K562 (cell line): ENCODE results near the gene SRRM5. TPM values are rescaled to one million over a fixed set of nuclear protein-coding genes. Genes with fewer than 3 reads are reported as not detected.
A peak's percentile ranks its signal among the peaks of the same experiment; 100 is the strongest.

Source experiments
- ATAC-seq: fragments of 200-7000 bp; cut with Tn5 transposase; 3 replicates; pipeline ENCODE4 v1.9.1; 2020; ENCODE audit warnings: moderate library complexity
- BruUV-seq: library from RNA; stranded (reverse); fragments of 400-500 nt; replicated peaks from 2 replicates; lab custom pipeline; 2021; lab: Mats Ljungman, UMichigan
- CTCF ChIA-PET: fragments of 300-600 bp; formaldehyde crosslinking; extraction: SDS; loops from one replicate; lab custom pipeline; 2021; ENCODE audit warnings: low intra/inter-chr PET ratio; lab: Yijun Ruan, JAX
- POLR2A ChIA-PET: fragments of 300-600, 350-650 bp; sonication (Branson Sonifier 250); formaldehyde crosslinking; extraction: SDS; loops from one replicate; lab custom pipeline; 2021; ENCODE audit warnings: antibody characterized with exemption, inconsistent platforms; lab: Yijun Ruan, JAX
- DNase-seq, 4 experiments: peaks; one replicate each; pipeline versions ENCODE4 v3.0.0 to v3.0.0-alpha.2; 2011 to 2018; ENCODE audit warnings: low spot score in 3 of 4, mixed read lengths in 3 of 4; ENCODE audit errors: extremely low read depth in 1 of 4
- FAIRE-seq: peaks from 2 replicates; lab custom pipeline; 2011; peaks lifted over from hg19 to GRCh38; lab: Jason Lieb, UNC
- H2AFZ ChIP-seq: 2 replicates; pipeline ENCODE4 v1.6.0; 2011; ENCODE audit warnings: low read depth, low read length, control low read depth, inconsistent platforms
- H3K27ac ChIP-seq: fragments of 200-600 bp; 3 replicates; pipeline ENCODE4 v1.8.0; 2011; ENCODE audit warnings: low read depth, mild to moderate bottlenecking, control low read depth, inconsistent platforms, low read length, moderate library complexity, mixed read lengths; ENCODE audit errors: extremely low read depth
- H3K27me3 ChIP-seq, 2 experiments: fragments of 300-600 bp in 1 of 2; 2 replicates in 1 of 2; 3 replicates in 1 of 2; pipeline versions ENCODE4 v1.6.0 to v1.8.0; 2011; ENCODE audit warnings: inconsistent platforms in 2 of 2, low read length in 2 of 2, mild to moderate bottlenecking in 1 of 2, mixed read lengths in 1 of 2, moderate library complexity in 1 of 2; ENCODE audit not compliant: control insufficient read depth in 2 of 2, insufficient read depth in 2 of 2
- H3K36me3 ChIP-seq: fragments of 300-600 bp; 3 replicates; pipeline ENCODE4 v1.8.0; 2011; ENCODE audit warnings: mild to moderate bottlenecking, low read length, inconsistent platforms; ENCODE audit not compliant: control insufficient read depth, insufficient read depth
- H3K4me1 ChIP-seq, 2 experiments: fragments of 200-600 bp in 1 of 2; replicated peaks in 1 of 2; 2 replicates in 1 of 2; 3 replicates in 1 of 2; pipeline versions ENCODE4 v1.5.1 to v1.8.0; 2011; ENCODE audit warnings: inconsistent platforms in 2 of 2, low read length in 2 of 2, mild to moderate bottlenecking in 1 of 2, mixed read lengths in 1 of 2, moderate library complexity in 1 of 2; ENCODE audit not compliant: control insufficient read depth in 2 of 2, insufficient read depth in 2 of 2
- H3K4me2 ChIP-seq: 2 replicates; pipeline ENCODE4 v1.6.1; 2011; ENCODE audit warnings: low read length, control low read depth, inconsistent platforms, mixed read lengths; ENCODE audit not compliant: insufficient read depth
- H3K4me3 ChIP-seq: fragments of 200-600 bp; sonication (generic), shearing (Covaris generic); 2 replicates; pipeline ENCODE4 v1.5.1; 2016; ENCODE audit warnings: control low read depth, inconsistent platforms
- H3K79me2 ChIP-seq: fragments of 200-600 bp; 3 replicates; pipeline ENCODE4 v1.8.0; 2011; ENCODE audit warnings: low read length, inconsistent platforms; ENCODE audit not compliant: control insufficient read depth, insufficient read depth
- H3K9ac ChIP-seq, 2 experiments: 2 replicates each; pipeline versions ENCODE4 v1.6.0 to v1.6.1; 2011; ENCODE audit warnings: low read depth in 2 of 2, low read length in 2 of 2, control low read depth in 1 of 2, inconsistent platforms in 1 of 2, mild to moderate bottlenecking in 1 of 2, mixed read lengths in 1 of 2; ENCODE audit not compliant: insufficient read depth in 1 of 2
- H3K9me1 ChIP-seq: one replicate; pipeline ENCODE4 v1.6.0; 2011; ENCODE audit warnings: inconsistent platforms, mild to moderate bottlenecking, low read length, moderate library complexity; ENCODE audit not compliant: control insufficient read depth, insufficient read depth
- H3K9me3 ChIP-seq: replicated peaks from 2 replicates; pipeline ENCODE4 v1.5.1; 2011; ENCODE audit warnings: low read depth, low read length, inconsistent platforms; ENCODE audit not compliant: control insufficient read depth, insufficient read depth
- H4K20me1 ChIP-seq: replicated peaks from 2 replicates; pipeline ENCODE4 v1.6.1; 2011; ENCODE audit warnings: low read length, inconsistent platforms, mixed read lengths; ENCODE audit not compliant: control insufficient read depth, insufficient read depth
- AFF1 ChIP-seq, 2 experiments: fragments of 450-650 bp; IDR thresholded peaks; 2 replicates each; pipeline ENCODE4 v1.6.1; 2018; ENCODE audit warnings: mild to moderate bottlenecking in 2 of 2, low read depth in 1 of 2; ENCODE audit not compliant: partially characterized antibody in 2 of 2
- CTBP1 ChIP-seq: fragments of 450-650 bp; IDR thresholded peaks from 2 replicates; pipeline ENCODE4 v1.6.1; 2016; ENCODE audit warnings: borderline replicate concordance
- HCFC1 ChIP-seq: IDR thresholded peaks from 2 replicates; pipeline ENCODE4 v1.6.1; 2012; ENCODE audit warnings: low read depth, low read length, improper control_type of control experiment
- OTX1 ChIP-seq: fragments of 450-650 bp; formaldehyde crosslinking; IDR thresholded peaks from 2 replicates; pipeline ENCODE4 v1.4.0; 2022; ENCODE audit warnings: mild to moderate bottlenecking
- PHF20 ChIP-seq: fragments of 450-650 bp; IDR thresholded peaks from 2 replicates; pipeline ENCODE4 v1.6.1; 2018; ENCODE audit not compliant: partially characterized antibody
- ZNF143 ChIP-seq: sonication (generic); formaldehyde crosslinking; IDR thresholded peaks from 2 replicates; pipeline ENCODE4 v1.9.0; 2022; ENCODE audit warnings: mild to moderate bottlenecking, missing genetic modification reagents
- WGBS: fragments of 100-300 bp; shearing (Covaris generic); methylation state at CpG from one replicate; pipeline ENCODE4 v1.1.6; 2016; ENCODE audit warnings: low coverage, mixed read lengths; ENCODE audit not compliant: insufficient coverage; ENCODE audit errors: missing lambda C conversion rate; 5-methylcytosine and 5-hydroxymethylcytosine counted together
- in situ Hi-C: fragments of 300-500 bp; cut with MboI; formaldehyde crosslinking; loops from 4 replicates; pipeline ENCODE4 v1.15.0; 2018; ENCODE audit warnings: inconsistent platforms, mixed read lengths
- intact Hi-C: fragments of 100-400 bp; cut with micrococcal nuclease; formaldehyde crosslinking; loops from 2 replicates; pipeline ENCODE4 v1.14.2; 2022
- polyA plus RNA-seq, 8 experiments: library from polyadenylated mRNA; depleted of rRNA in 4 of 8; stranded (reverse) in 5 of 8; unstranded in 3 of 8; fragments of >200 nt; fragmentation: Nextera tagmentation in 2 of 8; fragmentation: Illumina TruSeq in 1 of 8; extraction: Ambion mirVana in 2 of 8; extraction: Trizol in 1 of 8; gene quantifications; 2 replicates each; pipeline versions ENCODE4 v1.2.1 to v1.2.3, GENCODE V29; 2011 to 2014; ENCODE audit warnings: inconsistent platforms in 1 of 8, missing spikeins in 1 of 8
- total RNA-seq, 7 experiments: library from RNA; depleted of rRNA in 6 of 7; stranded (reverse); fragments of >200 nt in 6 of 7; fragmentation: Illumina TruSeq in 2 of 7; extraction: Trizol in 2 of 7; gene quantifications; 2 replicates each; pipeline versions ENCODE4 v1.2.1 to v1.2.3, GENCODE V29; 2011 to 2021; ENCODE audit warnings: low replicate concordance in 1 of 7

Gene SRRM5
- total and polyA plus RNA-seq, 9 of the 15 experiments (the other 6 are each of a cell fraction or from before 2014, with no cell fraction given): 0.09 to 0.45 (median 0.18) TPM; not detected in 2

GRCh38 chr19:43641333-43641732 lies 29.4 kb downstream of the SRRM5 start:
- Histone ChIP-seq H3K79me2 (no peaks in the 10 kb centered on the region), H3K4me1 (peaks cover 9 to 17% of the 10 kb centered on the region in 2 experiments; a peak in 3 of 5 replicates), H4K20me1 (no peaks in the 10 kb centered on the region), H3K27me3 (peaks cover 9% of the 10 kb centered on the region in 2 experiments), H3K9ac (no peak overlapping the region), H3K9me1 (no peaks in the 10 kb centered on the region), H3K36me3 (no peaks in the 10 kb centered on the region), H3K9me3 (no peaks in the 10 kb centered on the region; the same call in 1 of the 2 replicates), H3K4me2 (no peak overlapping the region), H3K27ac (no peak overlapping the region), H3K4me3 (no peak overlapping the region), H2AFZ (no peak overlapping the region)
- peak in 1 of 4 experiments; percentile 26 for DNase-seq
- in situ Hi-C loops: no loop called here
- intact Hi-C loops: no loop called here
- ChIA-PET CTCF (no interaction called here), POLR2A (interaction anchor here (0.7 to 1.2 kb wide), 3 partner anchors 9 to 308 kb away, joined by 3 read pairs; no protein-coding TSS in a partner anchor)
- 0% methylated on average over 2 of the region's 2 CpGs for WGBS
- peak in 1 of 2 experiments; percentile 90 for TF ChIP-seq AFF1 (IDR thresholded peaks at IDR 0.05; ENCODE audit: low read depth in 1 of 2, partially characterized antibody in 2 of 2)
- TF ChIP-seq PHF20: no peak
- 0 out of 2 replicates have a peak, but pooled peaks have one; percentile 34 for TF ChIP-seq ZNF143
- TF ChIP-seq CTBP1: peak; percentile 41; the same call in 1 of the 2 replicates
- peak; percentile 43 for TF ChIP-seq HCFC1
- no peak for TF ChIP-seq OTX1 (CRISPR knock-in tag)
- no TSS peak for BruUV-seq
- FAIRE-seq: peak; percentile 63
- peak; percentile 52; the same call in 2 of the 3 replicates for ATAC-seq
